ENCODE measurements around the gene CACNA1S.

CACNA1S gene

DNA sequence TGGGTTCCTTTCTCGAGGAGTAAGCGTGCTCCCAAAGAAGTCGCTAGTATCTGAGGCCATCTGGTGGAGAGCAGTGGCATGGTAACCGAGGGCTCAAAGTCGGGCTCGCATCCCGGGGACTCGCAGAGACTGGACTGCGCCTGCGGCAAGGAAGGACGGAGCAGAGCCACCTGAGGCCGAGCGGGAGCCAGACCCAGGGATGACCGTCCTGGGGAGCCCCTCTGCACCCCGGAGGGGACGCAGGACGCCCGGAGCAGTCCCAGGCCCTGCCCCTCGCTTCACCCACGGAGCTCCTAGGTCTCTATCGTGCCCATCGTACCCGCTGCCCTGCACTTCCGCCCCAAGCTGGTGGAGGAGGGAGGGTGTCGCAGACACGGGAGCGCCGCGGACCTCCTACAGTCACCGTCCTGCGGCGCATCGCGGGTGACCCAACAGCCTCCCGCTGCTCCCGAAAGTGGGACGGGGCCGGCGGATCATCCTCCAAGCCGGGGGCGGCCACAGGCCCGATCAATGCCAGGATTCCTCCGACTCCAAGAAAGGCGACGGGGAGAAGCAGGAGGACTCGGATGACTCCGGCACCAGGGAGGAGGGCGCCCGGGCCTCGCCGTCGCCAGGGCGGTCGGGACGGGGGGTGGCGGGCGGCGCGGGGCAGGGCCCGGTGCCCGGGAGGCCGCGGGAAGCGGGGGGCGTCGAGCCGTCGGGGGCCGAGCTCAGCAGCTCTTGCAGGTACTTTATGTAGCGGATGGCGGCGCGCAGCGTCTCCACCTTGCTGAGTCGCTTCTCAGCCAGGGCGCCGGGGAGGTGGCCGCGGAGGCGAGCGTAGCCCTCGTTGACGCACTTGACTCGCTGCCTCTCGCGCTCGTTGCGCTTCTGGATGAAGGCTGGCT, 2.3 kb upstream of the CACNA1S start:
- Histone ChIP-seq H3K27ac (ENCODE audit: low read depth, low read length) (no peak overlapping the region), H3K27me3 (ENCODE audit: low read length) (no peaks in the 10 kb centered on the region), H3K9me3 (ENCODE audit: insufficient read depth, low read length) (no peaks in the 10 kb centered on the region), H3K36me3 (ENCODE audit: low read length) (no peaks in the 10 kb centered on the region), H2AFZ (ENCODE audit: low read depth, low read length, severe bottlenecking) (no peak overlapping the region), H3F3A (ENCODE audit: insufficient read depth) (no peaks in the 10 kb centered on the region), H3K4me2 (ENCODE audit: low read depth, low read length, poor library complexity, severe bottlenecking) (no peak overlapping the region), H3K4me3 (ENCODE audit: insufficient read depth, low read length, poor library complexity, severe bottlenecking) (no peak overlapping the region), H4K20me1 (ENCODE audit: low read depth, low read length) (no peaks in the 10 kb centered on the region), H3K9me2 (replicated peaks; ENCODE audit: insufficient read depth, low read length) (no peaks in the 10 kb centered on the region), H3K79me2 (ENCODE audit: insufficient read depth, low read length) (no peaks in the 10 kb centered on the region), H3K9ac (ENCODE audit: low read length) (no peak overlapping the region)
- TF ChIP-seq, protein P1, sequence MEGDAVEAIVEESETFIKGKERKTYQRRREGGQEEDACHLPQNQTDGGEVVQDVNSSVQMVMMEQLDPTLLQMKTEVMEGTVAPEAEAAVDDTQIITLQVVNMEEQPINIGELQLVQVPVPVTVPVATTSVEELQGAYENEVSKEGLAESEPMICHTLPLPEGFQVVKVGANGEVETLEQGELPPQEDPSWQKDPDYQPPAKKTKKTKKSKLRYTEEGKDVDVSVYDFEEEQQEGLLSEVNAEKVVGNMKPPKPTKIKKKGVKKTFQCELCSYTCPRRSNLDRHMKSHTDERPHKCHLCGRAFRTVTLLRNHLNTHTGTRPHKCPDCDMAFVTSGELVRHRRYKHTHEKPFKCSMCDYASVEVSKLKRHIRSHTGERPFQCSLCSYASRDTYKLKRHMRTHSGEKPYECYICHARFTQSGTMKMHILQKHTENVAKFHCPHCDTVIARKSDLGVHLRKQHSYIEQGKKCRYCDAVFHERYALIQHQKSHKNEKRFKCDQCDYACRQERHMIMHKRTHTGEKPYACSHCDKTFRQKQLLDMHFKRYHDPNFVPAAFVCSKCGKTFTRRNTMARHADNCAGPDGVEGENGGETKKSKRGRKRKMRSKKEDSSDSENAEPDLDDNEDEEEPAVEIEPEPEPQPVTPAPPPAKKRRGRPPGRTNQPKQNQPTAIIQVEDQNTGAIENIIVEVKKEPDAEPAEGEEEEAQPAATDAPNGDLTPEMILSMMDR (IDR thresholded peaks at IDR 0.05; ENCODE audit: insufficient read depth, low read length, poor library complexity, severe bottlenecking) = peak; percentile 26
- TF ChIP-seq EZH2phosphoT487 (conservative IDR thresholded peaks at IDR 0.05; ENCODE audit: low read length) = no peak

- no peaks in the 10 kb centered on the region for H3K27me3 ChIP-seq (ENCODE audit: low read length)
- TF ChIP-seq, protein P1 (IDR thresholded peaks at IDR 0.05; ENCODE audit: insufficient read depth, low read length, poor library complexity, severe bottlenecking) = no peak
- no peak for TF ChIP-seq EZH2phosphoT487 (conservative IDR thresholded peaks at IDR 0.05; ENCODE audit: low read length)
- no peak overlapping the region for H3K27ac ChIP-seq (ENCODE audit: low read depth, low read length)
- H3K9me2 ChIP-seq (replicated peaks; ENCODE audit: insufficient read depth, low read length) = no peaks in the 10 kb centered on the region
- H3F3A ChIP-seq (ENCODE audit: insufficient read depth) = no peaks in the 10 kb centered on the region
- no peaks in the 10 kb centered on the region for H3K79me2 ChIP-seq (ENCODE audit: insufficient read depth, low read length)
- no peak overlapping the region for H2AFZ ChIP-seq (ENCODE audit: low read depth, low read length, severe bottlenecking)
- no peak overlapping the region for H3K9ac ChIP-seq (ENCODE audit: low read length)
- no peak overlapping the region for H3K4me3 ChIP-seq (ENCODE audit: insufficient read depth, low read length, poor library complexity, severe bottlenecking)
- H4K20me1 ChIP-seq (ENCODE audit: low read depth, low read length) = no peaks in the 10 kb centered on the region
- H3K9me3 ChIP-seq (ENCODE audit: insufficient read depth, low read length) = no peaks in the 10 kb centered on the region
- no peak overlapping the region for H3K4me2 ChIP-seq (ENCODE audit: low read depth, low read length, poor library complexity, severe bottlenecking)
- no peaks in the 10 kb centered on the region for H3K36me3 ChIP-seq (ENCODE audit: low read length)
Observed at GRCh38 chr1:201113451-201114244, 1.4 kb upstream of the CACNA1S start.

- H3K9ac ChIP-seq (ENCODE audit: low read length) = no peak overlapping the region
- H3K36me3 ChIP-seq (ENCODE audit: low read length) = no peaks in the 10 kb centered on the region
- H3K79me2 ChIP-seq (ENCODE audit: insufficient read depth, low read length) = no peaks in the 10 kb centered on the region
- H3K9me2 ChIP-seq (replicated peaks; ENCODE audit: insufficient read depth, low read length) = no peaks in the 10 kb centered on the region
- no peak for TF ChIP-seq EZH2phosphoT487 (conservative IDR thresholded peaks at IDR 0.05; ENCODE audit: low read length)
- TF ChIP-seq, protein P1 (IDR thresholded peaks at IDR 0.05; ENCODE audit: insufficient read depth, low read length, poor library complexity, severe bottlenecking) = no peak
- H3K4me3 ChIP-seq (ENCODE audit: insufficient read depth, low read length, poor library complexity, severe bottlenecking) = no peak overlapping the region
- H3F3A ChIP-seq (ENCODE audit: insufficient read depth) = no peaks in the 10 kb centered on the region
- no peak overlapping the region for H3K4me2 ChIP-seq (ENCODE audit: low read depth, low read length, poor library complexity, severe bottlenecking)
- H3K27ac ChIP-seq (ENCODE audit: low read depth, low read length) = no peak overlapping the region
- no peaks in the 10 kb centered on the region for H3K9me3 ChIP-seq (ENCODE audit: insufficient read depth, low read length)
- no peaks in the 10 kb centered on the region for H3K27me3 ChIP-seq (ENCODE audit: low read length)
- H4K20me1 ChIP-seq (ENCODE audit: low read depth, low read length) = no peaks in the 10 kb centered on the region
- no peak overlapping the region for H2AFZ ChIP-seq (ENCODE audit: low read depth, low read length, severe bottlenecking)
Observed at GRCh38 chr1:201112926-201113325, 700 bp upstream of the CACNA1S start.
